Inflammatory macrophage treated with lipopolysaccharide for 4 hours (primary cell): ENCODE results near the gene UBR3.
"Not testable (repeated sequence)": the region's sequence is repeated elsewhere in the genome, so short reads cannot be mapped to it uniquely, and the experiment has no call there.

Source experiments
- DNase-seq: peaks from one replicate; pipeline ENCODE4 v3.0.0-alpha.2; 2020

Gene UBR3

GRCh38 chr2:169955940-169956339 lies 128.7 kb downstream of the UBR3 start:
- DNase-seq: no peak

GRCh38 chr2:169957219-169957618 lies 130.0 kb downstream of the UBR3 start:
- not testable (repeated sequence) for DNase-seq

GRCh38 chr2:169961911-169962310 lies 134.7 kb downstream of the UBR3 start:
- DNase-seq: peak; percentile 92

DNA sequence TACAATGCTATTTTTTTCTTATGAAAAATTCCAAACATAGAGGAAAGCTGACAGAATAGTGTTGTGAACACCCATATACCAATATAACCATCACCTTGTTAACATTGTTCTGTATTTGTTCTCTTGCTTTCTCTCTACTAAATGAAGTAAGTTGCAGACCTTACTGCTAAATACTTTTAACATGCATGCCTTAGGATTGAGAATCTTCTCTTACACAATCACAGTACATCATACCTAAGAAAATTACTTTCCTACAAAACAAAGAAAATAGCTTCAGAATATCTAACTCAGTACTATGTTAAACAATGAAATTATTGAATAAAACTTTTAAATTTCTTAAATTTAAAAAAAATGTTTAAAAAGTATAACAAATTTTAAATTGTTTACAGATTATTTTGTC lies 136.5 kb downstream of the UBR3 start:
- no peak for DNase-seq

DNA sequence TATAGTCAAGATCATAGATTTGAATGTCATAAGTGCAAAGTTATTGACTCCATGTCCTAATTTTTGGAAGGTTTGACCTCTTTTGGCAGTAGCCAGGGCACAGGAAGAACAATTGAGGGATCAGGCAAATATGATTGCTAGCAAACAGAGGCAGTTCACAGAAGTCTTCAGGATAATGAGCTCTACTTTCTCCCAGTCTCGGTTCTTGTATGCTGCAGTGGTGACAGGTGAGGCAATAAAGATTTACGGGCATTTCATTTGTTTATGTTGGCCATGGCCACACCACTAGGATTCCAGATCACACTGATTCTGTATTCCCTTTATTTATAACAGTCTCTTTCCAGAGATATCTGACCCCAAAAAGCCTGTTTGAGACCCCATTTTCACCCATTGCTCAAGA lies 137.5 kb downstream of the UBR3 start:
- no peak for DNase-seq

DNA sequence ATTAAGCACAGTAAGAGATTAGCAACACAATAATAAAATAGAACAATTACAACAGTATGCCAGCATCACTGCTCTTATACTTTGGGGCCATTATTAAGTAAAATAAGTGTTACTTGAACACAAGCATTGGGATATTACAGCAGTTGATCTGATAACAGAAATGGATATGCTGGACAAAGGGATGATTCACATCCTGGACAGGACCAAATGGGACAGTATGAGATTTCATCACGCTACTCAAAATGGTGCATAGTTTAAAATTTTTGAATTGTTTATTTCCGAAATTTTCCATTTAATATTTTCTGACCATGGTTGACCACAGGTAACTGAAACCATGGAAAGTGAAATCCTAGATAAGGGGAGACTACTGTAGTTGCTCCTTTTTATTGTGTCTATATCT lies 138.2 kb downstream of the UBR3 start:
- DNase-seq: no peak

GRCh38 chr2:169966454-169966853 lies 139.2 kb downstream of the UBR3 start:
- no peak for DNase-seq

DNA sequence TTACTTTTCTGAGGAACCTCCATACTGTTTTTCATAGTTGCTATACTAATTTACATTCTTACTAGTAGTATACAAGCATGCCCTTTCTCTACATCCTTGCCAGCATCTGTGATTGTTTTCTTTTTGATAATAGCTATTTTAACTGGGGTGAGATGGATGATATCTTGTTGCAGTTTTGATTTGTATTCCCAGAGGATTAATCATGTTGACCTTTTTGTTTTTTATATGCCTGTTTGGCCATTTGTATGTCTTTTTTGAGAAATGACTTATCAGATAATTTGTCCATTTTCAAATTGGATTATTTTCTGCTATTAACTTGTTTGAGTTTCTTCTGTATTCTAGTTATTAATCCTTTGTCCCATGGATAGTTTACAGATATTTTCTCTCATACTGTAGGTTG lies 141.5 kb downstream of the UBR3 start:
- no peak for DNase-seq

- DNase-seq: no peak
Observed at GRCh38 chr2:169975221-169975620, 148.0 kb downstream of the UBR3 start.

DNA sequence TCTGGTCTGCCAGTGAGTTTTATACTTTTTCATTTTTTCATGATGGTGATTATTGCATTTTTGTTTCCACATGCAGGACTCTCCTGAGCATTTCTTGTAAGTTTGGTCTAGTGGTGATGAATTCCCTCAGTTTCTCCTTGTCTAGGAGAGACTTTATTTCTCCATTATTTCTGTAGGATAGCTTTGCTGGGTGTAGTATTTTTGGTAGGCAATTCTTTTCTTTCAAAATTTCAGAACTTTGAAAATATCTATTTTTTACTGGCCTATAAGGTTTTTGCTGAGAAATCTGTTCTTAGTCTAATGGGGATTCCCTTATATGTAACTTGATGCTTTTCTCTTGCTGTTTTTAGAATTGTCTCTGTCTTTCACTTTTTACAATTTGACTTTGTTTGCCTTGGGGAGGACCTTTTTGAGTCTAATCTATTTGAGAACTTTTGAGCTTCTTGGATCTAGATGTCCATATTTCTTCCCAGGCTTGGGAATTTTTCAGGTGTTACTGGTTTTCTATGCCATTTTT lies 149.1 kb downstream of the UBR3 start:
- no peak for DNase-seq

DNA sequence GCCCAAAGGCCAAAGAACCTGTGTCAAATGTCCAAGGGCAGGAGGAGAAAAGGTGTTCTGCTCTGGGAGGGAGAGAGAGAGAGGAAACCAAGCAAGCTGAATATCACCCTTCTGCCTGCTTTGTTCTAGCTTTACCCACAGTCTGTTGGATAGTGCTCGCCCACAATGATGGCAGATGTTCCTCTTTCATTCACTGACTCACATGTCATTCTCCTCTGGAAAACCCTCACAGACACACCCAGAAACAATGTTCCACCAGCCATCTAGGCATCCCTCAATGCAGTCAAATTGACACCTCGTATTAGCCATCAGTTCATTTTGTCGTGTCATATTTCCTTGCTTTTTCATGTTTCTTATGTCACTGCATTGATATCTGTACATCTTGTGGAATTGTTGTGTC lies 150.3 kb downstream of the UBR3 start:
- peak; percentile 85 for DNase-seq

- DNase-seq: no peak
Observed at GRCh38 chr2:169978402-169979017, 151.3 kb downstream of the UBR3 start.

DNA sequence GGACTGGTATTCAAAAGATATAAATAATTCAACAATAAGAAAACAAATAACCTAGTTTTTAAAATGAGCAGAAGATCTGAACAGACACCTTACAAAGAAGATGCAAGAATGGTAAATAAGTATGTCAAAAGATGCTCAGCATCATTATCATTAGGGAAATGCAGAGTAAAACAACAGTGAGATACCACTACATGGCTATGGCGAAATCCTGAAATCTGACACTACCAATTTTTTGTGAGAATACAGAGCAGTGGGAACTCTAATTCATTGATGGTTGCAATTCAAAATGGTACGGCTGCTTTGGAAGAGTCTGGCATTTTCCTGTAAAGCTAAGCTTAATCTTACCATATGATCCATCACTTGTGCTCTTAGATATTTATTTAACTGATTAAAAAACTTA lies 151.8 kb downstream of the UBR3 start:
- no peak for DNase-seq

DNA sequence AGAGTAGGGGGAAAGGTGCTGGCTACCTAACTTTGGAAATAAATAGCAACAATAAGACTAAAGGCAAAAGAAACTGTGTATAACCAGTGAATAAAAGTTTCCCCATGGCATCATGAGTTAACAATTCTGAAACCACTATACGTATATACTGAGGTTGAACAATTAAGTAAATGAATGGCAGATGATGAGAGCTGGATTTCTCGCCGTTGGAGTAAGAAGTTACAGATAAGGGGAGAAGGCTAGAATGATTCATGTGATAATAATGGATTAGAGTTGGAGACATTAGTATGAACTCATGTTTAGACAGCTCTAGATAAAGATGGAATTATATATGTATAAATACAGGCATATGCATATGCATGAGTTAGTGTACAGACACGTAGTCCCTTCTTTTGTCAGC lies 152.7 kb downstream of the UBR3 start:
- DNase-seq: no peak

GRCh38 chr2:169980643-169981042 lies 153.4 kb downstream of the UBR3 start:
- no peak for DNase-seq

- no peak for DNase-seq
Observed at GRCh38 chr2:169982929-169983328, 155.7 kb downstream of the UBR3 start.

- no peak for DNase-seq
Observed at GRCh38 chr2:169983506-169983905, 156.3 kb downstream of the UBR3 start.

GRCh38 chr2:169984145-169984544 lies 156.9 kb downstream of the UBR3 start:
- no peak for DNase-seq

DNA sequence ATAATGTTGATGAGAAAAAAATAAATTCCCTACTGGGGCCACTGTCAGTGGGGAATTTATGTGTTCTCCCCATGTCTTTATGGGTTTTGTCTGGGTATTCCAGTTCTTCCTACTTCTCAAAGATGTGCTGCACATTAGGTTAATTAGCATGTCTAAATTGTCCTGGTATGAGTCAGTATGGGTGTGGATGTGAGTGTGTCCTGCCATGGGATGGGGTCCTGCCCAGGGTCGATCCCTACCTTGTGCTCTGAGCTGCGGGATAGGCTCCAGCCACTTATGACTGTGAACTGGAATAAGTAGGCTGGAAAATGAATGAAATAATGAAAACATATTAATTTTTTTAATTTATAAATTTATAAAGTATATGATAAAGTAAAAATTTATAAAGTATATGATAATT lies 167.5 kb downstream of the UBR3 start:
- no peak for DNase-seq

- no peak for DNase-seq
Observed at GRCh38 chr2:169997140-169997887, 170.1 kb downstream of the UBR3 start.

- DNase-seq: no peak
Observed at GRCh38 chr2:169999054-169999453, 171.8 kb downstream of the UBR3 start.

DNA sequence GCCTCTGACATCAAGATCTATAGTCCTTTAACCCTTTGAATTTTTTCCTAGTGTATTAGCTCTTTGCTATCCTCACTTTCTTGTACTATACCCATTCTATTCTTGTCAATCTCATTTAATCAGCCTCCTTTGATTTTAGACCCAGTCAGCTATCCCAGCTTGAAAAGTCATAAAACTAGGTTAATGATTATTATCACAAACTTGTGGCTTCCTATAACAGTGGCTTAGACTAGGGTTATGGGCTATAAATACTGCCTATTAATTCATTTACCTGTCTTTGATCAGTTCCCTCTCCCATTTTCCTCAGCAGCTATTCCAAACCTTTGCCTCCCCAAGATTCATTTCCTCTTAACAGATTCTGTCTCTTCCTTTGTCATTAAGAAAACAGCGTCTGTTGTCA lies 174.8 kb downstream of the UBR3 start:
- no peak for DNase-seq

- no peak for DNase-seq
Observed at GRCh38 chr2:170005702-170006101, 178.4 kb downstream of the UBR3 start.

GRCh38 chr2:170006587-170007325 lies 179.5 kb downstream of the UBR3 start:
- DNase-seq: peak; percentile 10
